NCI-H2107 treated with DMSO at 0.1 percent for 48 hours (cell line): Measurements from ENCODE around the gene EXOC1.
"Not testable (repeated sequence)": the region's sequence is repeated elsewhere in the genome, so short reads cannot be mapped to it uniquely, and the experiment has no call there.

Source experiments
- DNase-seq: peaks from one replicate; lab custom pipeline; 2025; ENCODE audit not compliant: unreplicated experiment; lab: John Stamatoyannopoulos, UW

EXOC1 gene

DNA sequence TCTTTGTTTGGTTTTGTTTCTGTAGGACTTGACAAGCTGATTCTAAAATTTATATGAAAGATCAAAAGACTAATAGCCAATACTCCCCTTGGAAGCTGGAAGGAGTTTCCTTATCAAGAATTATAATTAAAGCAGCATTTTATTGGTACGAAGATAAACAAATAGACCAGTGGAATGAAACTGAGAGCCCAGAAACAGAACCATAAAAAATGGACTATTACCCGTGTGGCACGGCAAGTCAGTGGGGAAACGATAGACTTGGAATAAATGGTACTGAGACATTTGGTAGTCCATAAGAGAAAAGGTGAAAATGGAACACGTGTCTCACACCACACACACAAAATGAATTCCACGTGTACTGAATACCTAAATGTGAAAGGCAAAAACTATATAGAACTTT lies 52.9 kb downstream of the EXOC1 start:
- no peak for DNase-seq

DNA sequence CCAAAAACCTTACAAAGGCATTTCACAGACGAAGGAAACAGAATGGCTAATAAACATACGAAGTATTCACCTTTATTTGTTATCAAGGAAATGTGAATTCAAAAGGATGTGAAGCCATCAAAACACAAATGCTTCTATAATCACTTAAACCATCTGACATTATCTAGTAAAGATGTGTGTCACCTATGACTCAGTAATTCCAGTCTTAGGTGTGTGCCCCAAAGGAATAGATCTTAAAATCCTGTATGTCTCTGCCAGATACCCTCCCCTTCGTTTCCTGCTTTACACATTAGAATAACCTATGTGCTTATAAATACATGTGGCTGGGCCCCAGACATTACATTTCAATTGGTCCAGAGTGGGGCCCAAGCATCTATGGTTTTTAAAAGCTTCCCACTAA lies 53.5 kb downstream of the EXOC1 start:
- no peak for DNase-seq

DNA sequence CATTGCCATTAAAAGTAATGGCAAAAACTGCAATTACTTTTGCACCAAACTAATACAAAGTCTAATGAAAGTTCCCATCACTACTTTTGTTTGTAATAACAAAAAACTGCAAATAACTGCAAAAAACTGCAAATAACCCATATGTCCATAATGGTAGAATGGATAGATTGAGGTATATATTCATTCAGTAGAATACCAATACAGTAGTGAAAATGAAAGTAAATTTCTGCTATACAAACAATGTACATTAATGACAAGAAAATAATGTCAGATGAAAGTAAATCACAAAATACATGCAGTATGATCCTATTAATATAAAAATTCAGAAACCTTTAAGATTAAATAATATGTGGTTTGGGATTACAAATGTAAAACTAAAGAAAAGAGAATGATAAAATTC lies 54.0 kb downstream of the EXOC1 start:
- DNase-seq: no peak

DNA sequence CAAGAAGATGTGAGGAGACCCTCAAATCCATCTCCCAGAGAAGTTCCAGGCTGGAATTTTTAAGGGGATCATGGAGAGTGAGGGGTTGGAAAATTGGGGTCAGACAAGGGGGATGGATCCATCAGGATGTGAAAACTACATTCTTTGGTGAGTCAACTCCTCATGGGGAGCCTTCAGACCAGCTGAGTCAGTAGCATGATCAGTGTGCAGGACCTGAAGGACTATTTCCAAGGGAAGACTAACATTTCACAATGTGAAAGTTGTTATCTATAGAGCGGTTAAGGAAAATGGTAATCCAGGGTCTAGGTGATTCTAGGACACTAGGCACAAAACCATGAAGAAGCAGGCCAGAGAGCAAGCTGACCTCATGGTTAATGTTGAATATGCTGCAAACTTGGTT lies 56.7 kb downstream of the EXOC1 start:
- no peak for DNase-seq

DNA sequence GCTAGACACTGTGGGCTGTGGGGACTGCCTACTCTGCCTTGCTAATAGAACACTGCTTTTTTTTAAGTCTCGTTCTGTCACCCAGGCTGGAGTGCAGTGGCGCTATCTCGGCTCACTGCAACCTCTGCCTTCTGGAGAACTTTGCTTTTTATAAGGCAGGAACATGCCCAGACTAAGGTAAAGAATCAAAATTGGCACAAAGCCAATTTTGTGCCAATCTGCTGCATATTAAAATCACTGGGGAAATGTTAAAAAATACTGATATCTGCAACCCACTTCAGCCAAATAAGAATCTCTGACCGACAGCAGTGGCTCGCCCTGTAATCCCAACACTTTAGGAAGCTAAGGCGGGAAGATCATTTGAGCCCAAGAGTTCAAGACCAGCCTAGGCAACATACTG lies 58.8 kb downstream of the EXOC1 start:
- DNase-seq: no peak

DNA sequence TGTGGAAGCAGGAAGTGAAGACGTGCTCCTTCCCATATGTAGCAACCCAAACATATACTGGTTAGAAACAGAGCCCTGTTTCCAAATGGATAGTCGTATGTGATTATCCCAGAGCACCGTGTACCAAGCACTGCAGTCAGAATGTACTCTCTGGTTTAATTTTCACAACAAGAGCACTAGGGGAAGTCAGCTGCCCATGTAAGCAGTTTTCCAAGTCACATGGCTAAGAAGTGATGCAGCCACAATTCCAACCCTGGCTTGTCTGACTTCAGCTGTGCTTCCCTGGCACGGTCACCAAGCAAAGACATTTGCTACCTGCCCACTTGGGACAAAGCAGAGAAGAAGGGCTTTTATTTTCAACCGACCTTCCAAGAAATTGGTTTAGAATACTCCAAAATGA lies 67.1 kb downstream of the EXOC1 start:
- DNase-seq: no peak

DNA sequence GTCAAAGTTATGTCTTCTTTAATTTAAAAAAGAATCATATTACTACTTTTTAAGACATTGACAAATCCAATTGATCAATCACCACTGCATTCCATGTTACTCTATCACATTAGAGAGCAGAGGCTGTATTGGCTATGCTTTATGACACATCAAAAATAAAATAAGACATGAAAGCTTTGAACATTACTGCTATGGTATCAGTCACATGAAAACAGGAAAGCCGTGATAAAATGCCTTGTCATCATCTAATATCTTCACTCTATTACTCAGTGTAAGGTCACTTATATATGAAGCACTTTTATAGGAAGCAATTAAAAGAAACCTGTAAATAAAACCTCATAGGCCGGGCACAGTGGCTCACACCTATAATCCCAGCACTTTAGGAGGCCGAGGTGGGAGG lies 67.6 kb downstream of the EXOC1 start:
- DNase-seq: no peak

DNA sequence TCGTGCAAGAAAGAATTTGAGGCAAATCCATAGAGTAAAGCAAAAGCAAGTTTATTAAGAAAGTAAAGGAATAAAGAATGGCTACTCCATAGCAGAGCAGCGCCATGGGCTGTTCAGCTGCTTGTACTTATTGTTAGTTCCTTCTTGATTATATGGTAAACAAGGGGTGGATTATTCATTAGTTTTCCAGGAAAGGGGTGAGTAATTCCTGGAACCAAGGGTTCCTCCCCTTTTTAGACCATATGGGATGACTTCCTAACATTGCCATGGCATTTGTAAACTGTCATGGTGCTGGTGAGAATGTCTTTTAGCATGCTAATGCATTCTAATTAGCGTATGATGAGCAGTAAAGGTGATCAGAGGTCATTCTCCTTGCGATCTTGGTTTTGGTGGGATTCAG lies 71.8 kb downstream of the EXOC1 start:
- no peak for DNase-seq

DNA sequence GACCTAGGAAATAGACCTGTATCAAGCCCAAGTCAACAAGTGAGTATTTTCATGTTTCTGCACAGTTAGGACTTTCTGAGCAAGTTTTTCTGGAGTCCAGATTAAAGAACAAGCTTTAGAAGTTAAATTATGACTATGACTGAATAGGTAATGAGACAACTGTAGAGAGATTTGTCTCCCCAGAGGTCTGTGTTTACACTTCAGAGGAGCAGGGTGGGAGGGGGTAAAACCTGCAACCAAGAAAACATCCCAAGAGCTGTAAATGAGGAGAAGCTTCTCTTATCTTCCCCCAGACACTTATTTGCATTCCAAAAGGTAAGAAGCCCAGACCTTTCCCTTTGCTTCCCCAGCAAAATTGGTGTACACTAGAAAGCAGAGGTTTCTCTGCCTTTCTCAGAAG lies 73.2 kb downstream of the EXOC1 start:
- DNase-seq: no peak

DNA sequence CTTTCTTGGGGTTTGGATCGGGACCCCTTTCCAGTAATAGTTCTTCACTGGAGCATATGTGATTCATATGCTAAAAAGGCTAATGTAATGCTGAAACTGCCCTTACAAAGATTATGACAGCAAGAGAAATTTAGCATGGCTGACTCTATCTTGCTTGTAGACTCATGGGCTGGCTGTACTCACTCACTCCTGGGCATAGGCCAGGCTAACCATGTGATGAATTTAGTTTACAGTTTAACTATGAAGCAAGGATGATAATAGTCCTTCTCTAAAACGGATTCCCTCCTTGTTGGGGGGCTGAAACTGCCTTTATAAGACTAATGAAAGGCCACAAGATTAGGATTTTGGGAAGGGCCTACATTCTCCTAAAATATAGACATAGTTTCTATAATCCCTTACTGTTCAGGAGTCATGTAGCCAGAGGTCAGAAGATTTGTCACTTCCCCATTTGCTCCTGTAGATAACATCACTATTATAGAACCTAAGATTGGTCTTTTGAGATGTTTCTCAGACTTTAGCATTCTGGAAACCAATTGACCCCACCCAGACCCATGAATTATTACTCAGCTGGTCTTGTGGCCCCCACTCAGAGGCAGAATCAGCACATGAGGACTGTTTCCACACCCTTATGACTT lies 74.5 kb downstream of the EXOC1 start:
- DNase-seq: no peak

DNA sequence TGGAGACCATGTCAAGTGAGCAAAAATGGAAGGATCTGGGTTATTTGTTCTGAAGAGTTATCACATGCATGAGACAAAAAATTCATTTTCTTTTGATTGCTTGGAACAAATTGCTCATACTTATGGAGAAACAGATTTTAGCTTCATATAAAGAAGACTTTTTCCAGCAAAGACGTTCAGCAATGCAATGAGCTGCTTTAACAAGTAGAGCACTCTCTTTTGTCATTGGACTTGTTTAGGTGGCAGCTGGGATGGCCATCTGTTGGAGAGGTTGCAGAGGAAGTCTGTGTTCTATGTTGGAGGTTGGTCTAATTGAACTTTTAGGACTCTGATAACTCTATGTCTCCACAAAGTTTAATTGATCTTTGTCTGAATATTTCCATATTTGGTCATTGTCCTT lies 75.4 kb downstream of the EXOC1 start:
- no peak for DNase-seq

DNA sequence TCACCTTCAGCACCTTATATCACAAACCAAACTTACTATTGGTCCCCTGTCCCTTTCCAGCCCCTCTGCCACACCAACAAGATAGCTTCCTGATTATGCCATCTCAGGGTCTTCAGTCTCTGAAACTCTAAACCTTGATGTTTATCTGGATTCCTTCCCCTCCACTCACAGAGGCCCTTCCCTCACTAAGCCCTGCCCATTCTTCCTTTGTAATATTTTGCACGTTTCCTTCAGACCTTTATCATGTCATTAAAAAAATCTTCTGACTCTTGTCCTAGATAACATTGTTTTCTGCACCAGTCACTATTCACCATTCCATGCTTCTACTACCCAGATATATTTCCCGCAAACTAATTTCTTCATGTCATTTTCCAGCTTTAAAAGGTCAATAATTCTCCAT lies 77.6 kb downstream of the EXOC1 start:
- DNase-seq: no peak

DNA sequence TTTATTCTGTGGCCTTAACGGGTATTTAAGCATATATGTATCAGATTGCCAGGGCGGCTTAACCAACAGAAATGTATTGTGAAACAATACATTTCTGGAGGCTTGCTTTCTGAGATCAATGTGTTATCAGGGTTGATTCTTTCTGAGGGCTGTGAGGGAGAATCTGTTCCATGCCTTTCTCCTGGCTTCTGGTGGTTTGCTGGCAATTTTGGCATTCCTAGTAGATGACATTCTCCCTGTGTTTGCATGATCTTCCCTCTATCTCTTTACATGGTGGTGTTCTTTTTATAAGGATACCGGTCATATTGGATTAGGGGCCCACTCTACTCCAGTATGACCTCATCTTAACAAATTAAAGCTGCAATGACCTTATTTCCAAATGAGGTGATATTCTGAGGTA lies 78.4 kb downstream of the EXOC1 start:
- no peak for DNase-seq

DNA sequence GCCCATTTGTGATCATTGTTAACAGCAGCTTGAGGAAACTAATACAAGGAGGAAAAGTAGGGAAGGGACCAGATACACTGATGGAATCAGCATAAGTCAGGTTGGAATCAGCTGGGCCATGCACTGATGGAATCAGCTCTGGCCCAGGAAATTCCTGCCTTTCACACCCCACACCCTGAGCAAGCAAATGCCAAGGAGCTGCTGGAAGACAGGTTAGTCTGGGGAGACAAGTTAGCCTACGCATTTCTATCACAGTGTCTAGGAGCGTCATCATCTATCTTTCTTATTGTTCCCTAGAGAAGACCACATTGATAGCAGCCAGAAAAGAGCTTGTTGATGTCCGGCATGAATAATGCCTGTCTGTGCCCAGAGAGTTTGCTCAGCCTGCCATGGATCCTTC lies 79.1 kb downstream of the EXOC1 start:
- no peak for DNase-seq

DNA sequence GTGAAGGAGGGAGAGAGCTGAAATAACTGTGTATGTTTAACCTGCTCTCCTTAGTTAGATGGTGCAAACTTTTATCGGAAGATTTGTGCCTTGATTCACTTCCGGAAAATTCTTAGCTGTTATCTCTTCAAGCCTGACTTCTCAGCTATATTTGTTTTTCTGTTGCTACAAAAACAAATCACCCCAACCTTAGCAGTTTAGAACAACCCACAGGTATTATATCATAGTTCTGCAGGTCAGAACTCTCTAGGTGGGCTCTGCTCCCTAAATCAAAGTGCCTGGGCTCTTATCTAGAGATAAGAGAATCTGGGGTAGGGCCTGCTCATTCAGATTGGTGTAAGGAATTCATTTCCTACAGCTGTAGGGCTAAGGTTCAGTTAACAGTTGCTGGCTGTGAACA lies 80.2 kb downstream of the EXOC1 start:
- no peak for DNase-seq

DNA sequence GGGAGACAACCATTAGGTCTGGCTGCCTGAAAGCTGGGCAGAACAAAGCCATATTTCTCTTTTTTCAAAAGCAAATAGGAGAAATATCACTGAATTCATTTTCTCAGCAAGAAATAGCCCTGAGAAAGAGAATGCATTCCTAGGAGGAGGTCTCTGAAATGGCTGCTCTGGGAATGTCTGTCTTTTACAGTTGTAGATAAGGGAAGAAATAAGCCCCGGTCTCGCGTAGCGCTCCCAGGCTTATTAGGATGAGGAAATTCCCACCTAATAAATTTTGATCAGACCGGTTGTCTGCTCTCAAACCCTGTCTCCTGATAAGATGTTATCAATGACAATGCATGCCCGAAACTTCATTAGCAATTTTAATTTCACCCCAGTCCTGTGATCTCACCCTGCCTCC lies 82.5 kb downstream of the EXOC1 start:
- DNase-seq: not testable (repeated sequence)

DNA sequence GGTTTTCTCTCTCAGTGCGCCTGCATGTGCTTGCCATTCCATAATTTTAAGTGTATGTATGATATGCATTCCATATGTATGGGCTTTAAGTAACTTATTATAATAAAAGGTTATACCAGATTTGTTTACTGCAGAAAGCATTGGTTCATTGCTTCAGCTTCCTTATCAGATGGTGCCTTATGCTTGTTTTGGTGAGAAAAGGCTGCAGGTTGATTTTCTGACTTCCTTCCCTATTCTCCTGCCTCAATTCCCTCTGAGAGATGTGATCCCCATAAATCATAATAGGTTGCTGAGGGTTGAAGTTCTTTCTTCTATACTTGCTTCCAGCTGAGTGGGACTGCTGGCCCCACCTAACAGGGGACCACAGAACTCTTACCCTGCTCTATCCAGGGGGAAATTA lies 85.0 kb downstream of the EXOC1 start:
- no peak for DNase-seq

DNA sequence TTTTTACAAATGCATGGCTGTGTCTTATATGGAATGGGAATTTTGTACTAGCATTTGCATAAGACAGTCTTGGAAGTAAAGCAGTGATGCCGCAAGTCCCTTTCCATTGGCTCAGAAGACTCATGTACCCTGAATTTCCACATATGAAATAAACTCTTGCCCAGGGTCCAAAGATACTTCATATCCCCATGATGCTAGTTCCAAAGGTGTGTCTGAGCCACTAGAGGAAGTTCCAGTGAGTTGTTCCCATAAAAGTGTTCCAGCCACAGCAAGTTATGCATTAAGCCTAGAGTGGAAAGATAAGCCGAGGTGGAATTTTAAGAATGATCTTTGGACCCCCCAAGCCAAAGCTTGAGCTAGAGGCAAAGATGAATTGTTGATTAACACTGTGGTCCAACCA lies 86.0 kb downstream of the EXOC1 start:
- DNase-seq: no peak

DNA sequence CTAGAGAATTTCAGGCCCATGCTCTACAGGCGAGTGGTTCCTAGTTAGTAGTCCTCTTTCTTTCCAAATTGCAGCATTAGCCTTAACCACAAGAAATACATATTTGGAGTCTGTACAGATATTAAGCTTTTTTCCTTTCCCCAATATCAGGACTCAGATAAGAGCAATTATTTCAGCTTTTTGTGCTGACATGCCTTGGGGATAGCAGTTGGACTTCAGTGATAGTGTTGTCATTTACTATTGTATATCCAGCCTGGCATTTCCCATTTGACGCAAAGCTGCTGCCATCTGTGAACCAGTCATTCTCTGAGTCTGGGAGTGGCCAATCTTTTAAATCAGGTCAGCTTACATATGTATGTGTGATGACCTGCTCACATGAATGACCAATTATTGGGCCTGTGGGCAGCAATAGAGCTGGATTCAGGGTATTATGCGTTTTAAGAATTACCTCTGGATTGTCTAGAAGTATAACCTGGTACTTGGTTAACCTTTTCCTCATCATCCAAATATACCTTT lies 88.5 kb downstream of the EXOC1 start:
- no peak for DNase-seq

DNA sequence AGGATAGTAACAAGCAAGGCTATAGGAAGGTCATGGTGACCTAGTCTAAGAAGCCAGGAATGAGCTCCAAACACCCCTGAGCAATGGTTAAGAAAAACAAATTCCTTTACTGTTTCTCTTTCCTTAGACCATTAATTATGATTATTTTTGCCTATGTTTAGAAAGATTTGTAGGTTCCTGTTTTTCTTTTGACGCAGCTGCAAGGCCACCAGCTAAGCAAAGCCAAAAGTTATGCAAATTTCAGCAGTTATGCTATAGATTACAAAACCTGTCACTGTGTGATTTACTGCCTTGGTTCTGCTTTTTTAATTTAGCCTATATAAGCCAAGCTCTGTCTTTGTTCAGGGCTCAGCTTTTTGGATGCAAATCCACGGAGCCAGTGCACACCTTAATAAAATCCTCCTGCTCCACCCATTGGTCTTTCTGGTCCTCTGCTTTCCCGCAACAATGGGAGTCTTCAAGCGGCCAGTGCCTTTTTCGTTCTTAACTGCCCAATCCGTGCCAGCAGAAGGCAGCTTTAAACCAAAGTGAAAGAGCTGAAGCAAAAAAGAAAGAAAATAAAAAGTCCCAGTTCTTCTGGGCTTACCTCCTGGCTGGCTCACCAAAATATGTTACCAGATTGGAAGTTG lies 93.9 kb downstream of the EXOC1 start:
- no peak for DNase-seq

DNA sequence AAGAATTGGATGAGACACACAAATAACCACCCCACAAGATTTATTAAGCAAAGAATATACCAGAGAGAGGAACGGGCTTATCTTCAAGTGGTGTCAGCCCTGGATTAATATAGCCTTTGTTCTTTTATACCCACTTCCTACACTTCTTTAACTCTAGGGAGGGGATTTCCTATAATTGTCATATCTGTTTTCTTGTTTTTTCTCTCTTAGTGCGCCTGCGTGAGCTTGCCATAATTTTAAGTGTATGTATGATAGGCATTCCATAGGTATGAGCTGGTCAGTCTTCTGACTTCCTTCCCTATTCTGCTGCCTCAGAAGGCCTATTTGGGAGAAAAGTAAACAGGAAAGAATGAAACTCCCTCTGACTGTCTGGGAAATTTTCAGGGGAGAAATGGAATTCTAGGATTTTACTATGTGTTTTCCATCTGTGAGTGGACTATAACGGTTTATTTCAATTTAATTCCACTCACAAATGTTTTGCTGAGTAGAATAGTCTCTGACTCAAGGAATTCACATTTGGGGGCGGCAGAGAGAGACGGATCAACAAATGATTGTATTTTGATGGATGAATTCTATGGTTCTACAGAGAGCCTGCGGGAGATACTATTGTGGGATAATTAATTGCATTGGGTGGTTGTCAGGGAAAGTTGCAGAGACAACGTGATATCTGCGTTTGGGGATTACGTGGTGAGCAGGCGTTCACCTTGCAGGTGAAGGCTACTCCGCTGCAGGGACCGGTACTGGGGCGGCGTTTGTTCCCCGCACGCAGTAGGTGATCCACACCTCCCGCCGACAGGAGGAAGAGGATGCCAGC lies 94.7 kb downstream of the EXOC1 start:
- no peak for DNase-seq
